NT2/D1 (cell line): ENCODE data around the gene CROCC.
"Not testable (repeated sequence)": the region's sequence is repeated elsewhere in the genome, so short reads cannot be mapped to it uniquely, and the experiment has no call there.

Source experiments
- DNase-seq: peaks from one replicate; pipeline ENCODE4 v3.0.0-alpha.2; 2011; ENCODE audit warnings: low read depth, low spot score
- H3K27me3 ChIP-seq: 2 replicates; pipeline ENCODE4 v1.6.0; 2011; ENCODE audit warnings: mild to moderate bottlenecking; ENCODE audit not compliant: insufficient read length, insufficient read depth
- H3K36me3 ChIP-seq: 2 replicates; pipeline ENCODE4 v1.6.1; 2011; ENCODE audit warnings: mild to moderate bottlenecking, low read length, mixed read lengths; ENCODE audit not compliant: insufficient read depth, insufficient read length
- H3K4me1 ChIP-seq: 2 replicates; pipeline ENCODE4 v1.5.1; 2011; ENCODE audit not compliant: insufficient read depth, insufficient read length
- H3K4me3 ChIP-seq: 2 replicates; pipeline ENCODE4 v1.5.1; 2011; ENCODE audit warnings: low read depth; ENCODE audit not compliant: insufficient read length
- H3K9ac ChIP-seq: 2 replicates; pipeline ENCODE4 v1.6.0; 2011; ENCODE audit warnings: low read depth; ENCODE audit not compliant: insufficient read length
- H3K9me3 ChIP-seq: 2 replicates; pipeline ENCODE4 v1.5.1; 2011; ENCODE audit warnings: mild to moderate bottlenecking, low read length; ENCODE audit not compliant: insufficient read depth
- SUZ12 ChIP-seq: IDR thresholded peaks from 2 replicates; pipeline ENCODE4 v1.6.1; 2011; ENCODE audit not compliant: insufficient read length, insufficient read depth; ENCODE audit errors: extremely low read depth
- YY1 ChIP-seq: IDR thresholded peaks from 2 replicates; pipeline ENCODE4 v1.6.1; 2011; ENCODE audit not compliant: insufficient read length, insufficient read depth
- ZNF274 ChIP-seq: IDR thresholded peaks from 2 replicates; pipeline ENCODE4 v1.6.1; 2011; ENCODE audit warnings: mild to moderate bottlenecking, low read depth, low read length

CROCC gene

DNA sequence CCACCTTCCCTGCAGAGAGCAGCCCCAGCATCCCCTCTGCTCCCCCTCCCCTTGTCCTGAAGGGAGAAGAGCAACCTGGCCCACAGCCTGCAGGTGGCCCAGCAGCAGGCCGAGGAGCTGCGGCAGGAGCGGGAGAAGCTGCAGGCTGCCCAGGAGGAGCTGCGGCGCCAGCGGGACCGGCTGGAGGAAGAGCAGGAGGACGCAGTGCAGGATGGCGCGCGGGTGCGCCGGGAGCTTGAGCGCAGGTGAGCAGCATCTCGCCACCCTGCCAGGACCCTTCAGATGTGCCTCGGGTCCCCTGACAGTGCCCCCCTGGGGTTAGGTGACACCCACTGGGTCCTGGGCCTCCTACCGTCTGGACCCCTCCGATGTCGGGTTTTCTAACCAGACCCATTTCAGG is 22.3 kb downstream of the CROCC start:
- DNase-seq = no peak
- H3K27me3 ChIP-seq = no peaks in the 10 kb centered on the region
- TF ChIP-seq SUZ12 (no peak), ZNF274 (no peak), YY1 (no peak)
- no peak overlapping the region for H3K4me3 ChIP-seq
- H3K9me3 ChIP-seq = no peaks in the 10 kb centered on the region
- peaks cover 35% of the 10 kb centered on the region for H3K36me3 ChIP-seq
- peaks cover 9% of the 10 kb centered on the region for H3K4me1 ChIP-seq
- no peak overlapping the region for H3K9ac ChIP-seq

DNA sequence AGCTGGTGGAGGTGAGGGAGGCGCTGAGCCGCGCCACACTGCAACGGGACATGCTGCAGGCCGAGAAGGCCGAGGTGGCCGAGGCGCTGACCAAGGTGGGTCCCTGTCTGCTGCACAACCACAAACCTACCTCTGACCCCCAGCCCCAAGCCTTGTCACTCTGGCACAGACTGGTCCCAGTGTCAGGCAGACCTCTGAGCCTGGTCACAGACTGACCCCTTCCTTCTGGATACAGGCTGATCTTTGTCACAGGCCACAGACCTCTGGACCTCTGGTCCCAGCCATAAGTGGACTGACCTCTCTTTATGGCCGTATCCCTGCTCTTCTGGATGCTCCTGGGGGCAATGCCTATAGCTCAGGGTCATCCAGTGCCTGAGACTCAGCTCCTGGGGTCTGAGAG is 23.8 kb downstream of the CROCC start:
- H3K36me3 ChIP-seq = peaks cover 35% of the 10 kb centered on the region
- H3K9me3 ChIP-seq, H3K9ac ChIP-seq, H3K4me3 ChIP-seq, H3K4me1 ChIP-seq, H3K27me3 ChIP-seq, DNase-seq: not testable (repeated sequence)

DNA sequence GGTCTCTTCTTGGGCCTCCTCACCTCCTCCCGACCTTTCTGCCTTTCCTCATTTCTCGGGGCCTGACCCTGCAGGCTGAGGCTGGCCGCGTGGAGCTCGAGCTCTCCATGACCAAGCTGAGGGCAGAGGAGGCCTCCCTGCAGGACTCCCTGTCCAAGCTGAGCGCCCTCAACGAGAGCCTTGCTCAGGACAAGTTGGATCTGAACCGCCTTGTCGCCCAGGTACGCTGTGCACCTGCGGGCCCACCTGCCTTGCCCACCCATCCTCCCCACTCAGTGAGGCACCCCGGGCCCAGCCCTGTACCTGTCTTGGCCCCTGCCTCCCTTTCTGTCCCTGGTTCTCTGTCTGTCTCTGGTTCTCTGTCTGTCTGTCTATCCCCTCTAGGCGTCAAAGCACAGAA is 24.5 kb downstream of the CROCC start:
- H3K4me3 ChIP-seq, H3K27me3 ChIP-seq, H3K9ac ChIP-seq, H3K4me1 ChIP-seq, DNase-seq, H3K9me3 ChIP-seq: not testable (repeated sequence)
- H3K36me3 ChIP-seq = peaks cover 35% of the 10 kb centered on the region

DNA sequence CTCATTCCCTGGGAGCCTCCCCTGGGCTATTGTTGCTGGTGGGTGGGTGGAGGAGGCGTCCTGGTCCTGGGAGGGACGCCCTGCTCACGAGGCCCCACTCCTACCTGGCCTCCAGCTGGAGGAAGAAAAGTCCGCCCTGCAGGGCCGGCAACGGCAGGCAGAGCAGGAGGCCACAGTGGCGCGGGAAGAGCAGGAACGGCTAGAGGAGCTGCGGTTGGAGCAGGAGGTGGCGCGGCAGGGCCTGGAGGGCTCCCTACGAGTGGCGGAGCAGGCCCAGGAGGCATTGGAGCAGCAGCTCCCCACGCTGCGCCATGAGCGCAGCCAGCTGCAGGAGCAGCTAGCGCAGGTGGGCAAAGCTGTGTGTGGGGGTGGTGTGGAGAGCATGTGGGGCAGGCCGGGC is 24.9 kb downstream of the CROCC start:
- Histone ChIP-seq H3K9ac (no peak overlapping the region), H3K27me3 (no peaks in the 10 kb centered on the region), H3K9me3 (no peaks in the 10 kb centered on the region), H3K4me3 (no peak overlapping the region), H3K4me1 (peaks cover 10% of the 10 kb centered on the region), H3K36me3 (peaks cover 35% of the 10 kb centered on the region)
- DNase-seq = no peak
- TF ChIP-seq YY1 = no peak

DNA sequence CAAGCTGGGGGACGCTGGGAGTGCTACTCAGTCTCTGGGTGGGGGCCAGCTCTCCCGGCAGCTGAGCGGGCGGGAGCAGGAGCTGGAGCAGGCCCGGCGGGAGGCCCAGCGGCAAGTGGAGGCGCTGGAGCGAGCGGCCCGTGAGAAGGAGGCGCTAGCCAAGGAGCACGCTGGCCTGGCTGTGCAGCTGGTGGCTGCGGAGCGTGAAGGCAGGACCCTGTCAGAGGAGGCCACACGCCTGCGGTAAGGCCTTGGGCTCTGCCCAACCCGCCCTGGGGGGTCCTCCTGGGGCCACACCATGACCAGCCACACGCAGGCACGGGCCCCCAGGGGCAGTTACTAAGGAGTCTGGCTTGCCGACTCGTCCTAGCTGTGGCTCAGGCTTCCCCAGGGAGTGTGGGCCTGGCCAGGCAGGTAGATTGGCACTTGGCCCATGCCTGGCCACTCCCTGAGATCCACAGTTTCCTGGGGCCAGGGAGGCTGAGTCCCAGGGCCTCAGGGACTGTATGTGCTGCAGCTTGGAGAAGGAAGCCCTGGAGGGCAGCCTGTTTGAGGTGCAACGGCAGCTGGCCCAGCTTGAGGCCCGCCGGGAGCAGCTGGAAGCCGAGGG is 26.7 kb downstream of the CROCC start:
- not testable (repeated sequence) for DNase-seq, H3K27me3 ChIP-seq

DNA sequence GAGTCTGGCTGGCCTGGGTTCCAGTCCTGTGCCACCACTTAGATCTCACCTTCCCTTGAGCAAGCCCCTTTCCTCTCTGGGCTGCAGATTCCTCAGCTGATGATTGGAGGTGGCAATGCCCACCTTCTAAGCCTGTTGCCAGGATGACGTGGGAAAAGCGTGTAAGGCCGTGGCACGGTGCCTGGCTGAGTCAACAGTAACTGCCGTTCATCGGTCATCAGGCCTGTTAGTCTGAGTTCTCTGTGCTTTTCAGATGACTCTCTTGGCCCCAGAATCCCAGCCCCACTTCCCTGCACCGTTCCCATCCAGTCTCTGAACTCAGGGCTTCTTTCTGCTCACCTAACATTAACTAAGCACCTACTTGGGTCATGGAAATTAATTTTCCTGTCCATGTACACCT is 27.3 kb downstream of the CROCC start:
- not testable (repeated sequence) for DNase-seq, H3K9ac ChIP-seq, H3K9me3 ChIP-seq, H3K27me3 ChIP-seq, H3K4me3 ChIP-seq
- peaks cover 23% of the 10 kb centered on the region for H3K36me3 ChIP-seq
- peaks cover 12% of the 10 kb centered on the region for H3K4me1 ChIP-seq

More for the DNA sequence above, 26.7 kb downstream of the CROCC start:
- H3K4me3 ChIP-seq, H3K9me3 ChIP-seq, H3K9ac ChIP-seq: not testable (repeated sequence)
- peaks cover 12% of the 10 kb centered on the region for H3K4me1 ChIP-seq
- peaks cover 29% of the 10 kb centered on the region for H3K36me3 ChIP-seq

DNA sequence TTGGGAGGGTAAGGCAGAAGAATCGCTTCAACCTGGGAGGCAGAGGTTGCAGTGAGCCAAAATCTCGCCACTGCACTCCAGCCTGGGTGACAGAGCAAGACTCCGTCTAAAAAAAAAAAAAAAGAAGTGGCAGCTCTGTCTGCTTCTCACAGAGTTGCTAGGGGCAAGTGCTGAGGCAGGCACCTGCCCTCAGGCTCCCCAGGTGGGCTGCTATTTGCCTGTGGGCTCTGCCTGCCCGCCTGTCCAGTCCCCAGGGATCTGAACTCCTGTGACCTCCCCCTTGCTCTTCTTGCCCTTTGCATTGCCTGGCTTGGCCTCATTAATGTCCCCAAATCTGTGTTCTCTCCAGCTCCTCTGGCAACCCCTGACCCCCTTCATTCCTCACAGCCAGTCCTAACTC is 30.6 kb downstream of the CROCC start:
- H3K9ac ChIP-seq, H3K4me1 ChIP-seq, DNase-seq, H3K27me3 ChIP-seq, H3K4me3 ChIP-seq, H3K9me3 ChIP-seq: not testable (repeated sequence)
- H3K36me3 ChIP-seq = peaks cover 25% of the 10 kb centered on the region

DNA sequence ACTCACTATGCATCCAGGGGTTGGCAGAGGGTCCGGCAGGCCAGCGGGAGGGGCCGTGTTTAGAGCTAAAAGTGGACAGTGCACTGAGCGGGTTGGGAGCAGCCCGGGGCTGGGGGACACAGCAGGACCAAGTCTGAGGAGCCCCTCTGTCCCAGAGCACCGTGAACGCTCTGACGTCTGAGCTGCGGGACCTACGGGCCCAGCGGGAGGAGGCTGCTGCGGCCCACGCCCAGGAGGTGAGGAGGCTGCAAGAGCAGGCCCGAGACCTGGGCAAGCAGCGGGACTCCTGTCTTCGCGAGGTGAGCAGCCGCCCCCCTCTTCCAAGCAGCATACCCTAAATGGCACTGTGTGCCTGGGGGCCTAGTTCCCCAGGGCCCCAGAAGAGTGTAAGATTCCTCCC is 32.8 kb downstream of the CROCC start:
- H3K4me3 ChIP-seq = no peak overlapping the region
- DNase-seq = no peak

DNA sequence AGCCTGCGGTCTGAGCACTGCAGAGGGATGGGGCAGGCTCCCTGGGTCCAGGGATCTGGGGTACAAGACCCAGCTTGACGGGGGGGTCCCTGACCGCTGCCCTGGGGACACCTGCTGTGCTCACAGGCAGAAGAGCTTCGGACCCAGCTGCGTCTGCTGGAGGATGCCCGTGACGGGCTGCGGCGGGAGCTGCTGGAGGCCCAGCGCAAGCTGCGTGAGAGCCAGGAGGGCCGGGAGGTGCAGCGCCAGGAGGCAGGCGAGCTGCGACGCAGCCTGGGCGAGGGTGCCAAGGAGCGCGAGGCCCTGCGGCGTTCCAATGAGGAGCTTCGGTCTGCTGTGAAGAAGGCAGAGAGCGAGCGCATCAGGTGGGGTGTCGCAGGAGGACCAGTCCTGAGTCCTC is 33.5 kb downstream of the CROCC start:
- H3K4me1 ChIP-seq = peaks cover 5% of the 10 kb centered on the region
- peaks cover 21% of the 10 kb centered on the region for H3K36me3 ChIP-seq
- TF ChIP-seq SUZ12 (no peak), YY1 (no peak), ZNF274 (no peak)
- H3K27me3 ChIP-seq = no peaks in the 10 kb centered on the region
- H3K4me3 ChIP-seq = no peak overlapping the region
- no peak for DNase-seq
- no peaks in the 10 kb centered on the region for H3K9me3 ChIP-seq
- H3K9ac ChIP-seq = no peak overlapping the region

More for the DNA sequence above, 32.8 kb downstream of the CROCC start:
- H3K36me3 ChIP-seq = peaks cover 21% of the 10 kb centered on the region
- TF ChIP-seq YY1 (no peak), ZNF274 (no peak)
- no peak overlapping the region for H3K9ac ChIP-seq
- no peaks in the 10 kb centered on the region for H3K9me3 ChIP-seq
- H3K27me3 ChIP-seq = no peaks in the 10 kb centered on the region
- H3K4me1 ChIP-seq = peaks cover 5% of the 10 kb centered on the region
